Kidney capillary endothelial cell (primary cell): Measurements from ENCODE around the gene DISC1.

Source experiments
- DNase-seq: peaks from one replicate; pipeline ENCODE4 v3.0.0-alpha.2; 2018; ENCODE audit warnings: low spot score

DISC1 gene

DNA sequence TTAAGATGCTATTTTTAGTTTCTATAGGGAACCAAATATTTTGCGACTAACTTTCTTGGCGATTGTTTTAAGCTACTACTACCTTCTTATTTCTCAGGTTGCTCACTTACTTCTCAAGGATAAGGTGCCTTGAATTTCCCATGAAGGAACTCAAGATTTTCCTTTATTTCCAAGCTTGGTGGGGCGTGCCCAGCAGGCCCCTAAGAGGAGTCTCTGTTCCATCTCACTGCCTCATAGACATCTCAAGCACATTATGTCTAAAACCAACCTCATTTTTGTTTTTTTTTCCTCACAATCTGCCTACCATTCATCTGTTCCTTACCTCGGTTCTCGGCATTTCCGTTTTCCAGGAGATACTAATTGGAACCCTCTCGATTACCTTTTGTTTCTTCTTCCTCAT, 421.9 kb downstream of the DISC1 start:
- no peak for DNase-seq

DNA sequence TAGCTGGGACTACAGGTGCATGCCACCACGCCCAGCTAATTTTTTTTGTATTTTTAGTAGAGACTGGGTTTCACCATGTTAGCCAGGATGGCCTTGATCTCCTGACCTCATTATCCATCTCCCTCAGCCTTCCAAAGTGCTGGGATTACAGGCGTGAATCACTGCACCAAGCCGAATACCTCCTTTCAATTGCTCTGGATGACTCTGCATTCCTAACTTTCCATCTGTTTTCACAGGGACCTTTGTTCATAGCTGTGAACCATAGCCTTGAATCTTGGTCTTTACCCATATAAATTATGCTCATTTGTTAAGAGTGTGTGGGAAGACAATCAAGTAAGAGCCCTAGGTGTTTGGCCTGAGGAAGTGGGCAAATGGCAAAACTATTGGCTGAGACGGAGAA, 422.7 kb downstream of the DISC1 start:
- DNase-seq: no peak

DNA sequence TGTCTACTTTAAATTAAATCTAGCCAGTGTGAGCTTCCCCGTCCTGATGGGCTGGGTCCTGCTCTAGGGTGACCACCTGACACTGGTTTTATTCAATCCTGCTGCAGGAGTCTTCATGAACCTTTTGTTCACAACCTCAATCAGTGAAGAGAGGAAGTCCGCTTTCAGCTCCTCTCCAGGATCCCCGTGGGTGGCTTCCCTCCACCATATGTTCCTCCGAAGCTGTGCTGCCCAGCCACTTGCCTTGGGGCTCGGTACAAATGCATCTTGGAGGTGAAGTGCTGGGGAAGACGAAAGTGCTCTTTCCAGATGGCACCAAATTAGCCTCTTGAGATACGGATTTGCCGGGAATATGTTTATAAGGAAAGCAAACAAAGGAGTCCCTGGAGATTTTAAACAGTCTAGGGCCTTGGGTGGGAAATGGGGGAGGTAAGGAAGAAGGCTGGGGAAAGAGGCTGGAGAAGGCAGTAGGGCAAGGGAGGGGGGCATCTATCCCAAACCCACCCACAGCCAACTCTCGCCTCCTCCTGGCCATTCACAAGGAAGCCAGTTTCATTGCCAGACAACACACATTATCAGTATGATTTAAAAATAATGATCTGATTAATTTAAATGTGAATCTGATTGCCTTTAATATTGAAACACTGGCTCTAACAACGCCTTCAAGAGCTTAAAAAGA, 430.8 kb downstream of the DISC1 start:
- no peak for DNase-seq

DNA sequence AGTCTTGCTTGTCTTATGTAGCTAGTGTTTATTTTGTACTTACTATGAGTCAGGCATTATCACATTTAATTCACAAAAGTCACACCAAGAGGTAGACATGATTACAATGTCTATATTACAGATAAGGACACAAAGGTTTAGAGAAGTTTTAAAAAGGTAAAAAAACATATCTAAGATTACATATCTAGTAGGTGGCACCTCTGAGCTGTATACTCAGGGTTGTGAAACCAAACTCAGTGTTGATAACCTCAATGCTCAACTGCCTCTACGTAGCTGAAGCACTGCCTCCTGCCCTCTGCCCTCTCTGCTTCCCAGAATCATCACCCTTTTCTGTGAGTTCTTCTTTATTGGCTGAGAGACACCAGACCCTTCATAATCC, 431.3 kb downstream of the DISC1 start:
- DNase-seq: no peak

GRCh38 chr1:232059726-232060374, 433.3 kb downstream of the DISC1 start:
- no peak for DNase-seq

- DNase-seq: no peak
Measured at GRCh38 chr1:232062967-232063366, 436.4 kb downstream of the DISC1 start.

DNA sequence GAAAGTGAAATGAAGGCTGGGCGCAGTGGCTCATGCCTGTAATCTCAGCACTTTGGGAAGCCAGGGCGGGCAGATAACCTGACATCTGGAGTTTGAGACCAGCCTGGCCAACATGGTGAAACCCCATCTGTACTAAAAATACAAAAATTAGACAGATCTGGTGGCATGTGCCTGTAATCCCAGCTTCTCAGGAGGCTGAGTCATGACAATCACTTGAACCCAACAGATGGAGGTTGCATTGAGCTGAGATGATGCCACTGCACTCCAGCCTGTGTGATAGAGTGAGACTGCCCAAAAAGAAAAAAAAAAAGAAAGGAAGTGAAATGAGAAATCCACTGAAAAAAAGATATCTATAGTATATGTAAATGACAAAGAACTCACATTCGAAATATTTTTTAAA, 439.9 kb downstream of the DISC1 start:
- no peak for DNase-seq

DNA sequence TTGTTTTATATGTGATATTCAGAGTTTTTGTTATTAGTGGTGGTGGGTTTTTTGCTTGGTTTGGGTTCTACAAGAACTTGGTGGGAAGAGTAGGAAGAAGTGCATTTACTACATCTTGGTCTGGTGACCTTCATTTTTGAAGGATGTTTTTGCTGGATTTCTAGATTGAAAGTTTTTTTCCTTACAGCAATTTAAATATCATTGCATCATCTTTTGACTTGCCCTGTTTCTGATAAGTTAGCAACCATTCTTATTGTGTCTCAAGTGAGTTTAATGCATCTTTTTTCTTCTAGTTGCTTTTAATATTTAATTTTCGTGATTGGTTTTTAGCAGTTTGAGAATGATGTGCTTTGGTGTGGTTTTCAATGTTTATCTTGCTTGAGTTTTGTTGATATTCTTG, 447.7 kb downstream of the DISC1 start:
- DNase-seq: no peak

DNA sequence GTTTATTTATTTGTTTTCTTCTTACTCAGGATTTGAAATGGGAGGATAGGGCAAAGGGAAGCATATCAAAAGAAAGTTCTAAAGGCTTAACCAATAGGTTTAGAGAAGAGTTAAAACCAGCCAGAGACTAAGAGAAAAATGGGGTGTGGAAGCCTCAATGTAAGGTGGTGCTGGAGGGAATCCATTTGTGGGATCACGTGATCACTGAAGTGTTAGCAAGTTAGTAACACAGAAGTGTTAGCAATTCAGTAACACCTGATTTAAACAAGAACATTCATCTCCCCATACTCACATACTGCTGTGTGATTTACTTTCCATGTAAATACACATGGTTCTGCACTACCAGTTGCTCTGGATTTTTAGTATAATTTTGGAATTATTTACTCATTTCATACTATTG, 451.2 kb downstream of the DISC1 start:
- no peak for DNase-seq

DNA sequence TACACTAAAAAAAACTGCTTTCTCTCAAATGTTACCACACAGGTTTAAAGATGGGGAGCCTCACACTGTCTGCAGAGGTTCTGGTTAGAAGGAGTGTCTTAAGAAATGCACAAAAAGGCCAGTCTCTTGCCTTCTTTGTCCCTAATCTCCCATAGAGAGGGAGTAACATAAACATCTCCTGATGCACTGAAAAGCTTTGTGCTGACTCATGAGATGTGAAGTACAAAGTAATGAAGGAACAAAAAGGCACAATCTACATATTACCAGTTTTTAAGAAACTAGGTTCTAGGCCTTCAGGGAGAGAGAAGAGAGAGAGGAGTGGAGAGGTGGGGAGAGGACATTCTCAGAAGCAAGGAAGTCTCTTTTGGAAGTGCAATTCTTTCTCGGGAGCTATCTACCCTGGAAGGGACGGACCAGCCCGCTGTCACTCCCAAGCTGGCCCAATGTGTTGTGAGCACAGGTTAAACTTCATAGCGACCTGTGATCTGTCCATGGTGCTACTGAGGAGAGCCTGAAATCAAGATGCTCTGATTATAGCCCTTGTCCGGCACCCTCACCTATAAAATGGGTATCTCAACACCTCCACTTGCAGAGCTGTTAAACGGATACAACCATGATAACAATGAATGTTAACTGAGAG, 458.1 kb downstream of the DISC1 start:
- DNase-seq: no peak

- no peak for DNase-seq
Measured at GRCh38 chr1:232090816-232091215, 464.2 kb downstream of the DISC1 start.
